T-helper 22 cell (primary cell): ENCODE measurements around the gene EPHB6.

ENCODE experiments used
- DNase-seq: peaks from one replicate; pipeline ENCODE4 v3.0.0-alpha.2; 2020; ENCODE audit warnings: low read depth

The EPHB6 gene

GRCh38 chr7:142898377-142899170 is 43.7 kb downstream of the EPHB6 start:
- DNase-seq = no peak

- no peak for DNase-seq
Measured at GRCh38 chr7:142899661-142900060, 44.8 kb downstream of the EPHB6 start.

GRCh38 chr7:142901426-142902259 is 46.8 kb downstream of the EPHB6 start:
- no peak for DNase-seq

GRCh38 chr7:142904128-142904527 is 49.3 kb downstream of the EPHB6 start:
- no peak for DNase-seq

- no peak for DNase-seq
Measured at GRCh38 chr7:142905759-142906158, 50.9 kb downstream of the EPHB6 start.

GRCh38 chr7:142906643-142907042 is 51.8 kb downstream of the EPHB6 start:
- no peak for DNase-seq

- DNase-seq = no peak
Measured at GRCh38 chr7:142908290-142908689, 53.4 kb downstream of the EPHB6 start.

DNA sequence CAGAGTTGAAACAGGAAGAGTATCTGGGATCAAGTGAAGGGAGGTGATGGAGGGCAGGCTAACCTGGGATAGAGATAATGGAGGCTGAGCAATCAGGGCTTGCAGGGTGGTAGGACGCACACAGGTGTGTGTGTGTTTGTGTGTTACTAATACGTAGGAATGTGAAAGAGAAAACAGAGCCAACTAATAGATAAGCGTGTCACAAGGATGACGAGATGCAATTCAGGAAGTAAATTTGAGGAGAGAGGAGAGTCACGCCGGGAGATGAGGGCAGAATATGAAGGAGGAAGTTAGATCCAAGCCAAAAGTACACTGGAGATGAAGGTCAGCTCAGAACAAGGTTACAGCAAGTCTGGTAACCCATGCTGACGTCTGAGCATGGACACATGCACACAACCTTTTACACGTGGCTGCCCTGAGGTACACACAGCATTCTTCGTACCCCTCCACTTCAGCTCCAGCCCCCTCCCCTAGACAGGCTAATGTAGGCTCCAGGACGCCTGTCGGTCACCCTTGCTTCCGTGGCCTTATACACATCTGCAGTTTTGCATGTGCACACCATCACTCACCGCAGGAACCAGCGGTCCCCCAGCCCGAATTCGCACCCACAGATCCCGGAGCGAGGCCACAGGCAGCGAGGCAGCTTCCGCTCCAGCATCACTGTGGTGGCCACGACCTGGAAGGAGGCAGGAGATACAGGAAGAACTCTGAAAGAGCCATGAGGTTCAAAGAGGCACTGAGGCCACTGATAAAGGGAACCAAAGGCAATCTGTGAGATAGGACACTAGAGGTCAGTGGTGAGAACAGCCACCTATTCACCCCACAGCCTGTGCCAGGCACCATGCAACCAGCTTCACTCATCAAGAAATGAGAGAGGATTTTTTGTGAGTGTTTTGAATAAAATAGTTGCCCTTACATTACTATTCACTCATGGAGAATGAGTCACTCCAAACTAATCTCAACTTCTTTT is 54.3 kb downstream of the EPHB6 start:
- no peak for DNase-seq

GRCh38 chr7:142910031-142910433 is 55.2 kb downstream of the EPHB6 start:
- no peak for DNase-seq

GRCh38 chr7:142910481-142910880 is 55.6 kb downstream of the EPHB6 start:
- DNase-seq = no peak

GRCh38 chr7:142913051-142913450 is 58.2 kb downstream of the EPHB6 start:
- no peak for DNase-seq

DNA sequence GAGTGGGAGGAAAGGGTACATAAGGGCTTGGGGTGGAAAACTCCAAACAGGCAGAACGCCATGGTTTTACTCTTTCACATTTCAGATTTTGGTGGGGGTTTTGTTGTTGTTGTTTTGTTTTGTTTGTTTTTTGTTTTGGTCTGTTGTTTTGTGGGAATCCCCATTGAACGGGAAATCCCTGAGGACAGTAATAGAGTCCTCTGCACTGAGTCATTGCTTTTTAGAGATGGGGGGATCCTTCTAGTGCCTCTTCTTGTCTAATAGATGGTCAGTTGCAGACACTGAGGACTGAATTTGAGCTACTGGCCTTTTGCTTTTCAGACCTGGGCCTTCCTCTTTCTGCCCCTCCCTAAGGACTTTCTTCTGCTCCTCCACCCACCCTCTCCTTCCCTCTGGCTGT is 58.7 kb downstream of the EPHB6 start:
- DNase-seq = no peak

GRCh38 chr7:142914121-142914520 is 59.2 kb downstream of the EPHB6 start:
- no peak for DNase-seq

DNA sequence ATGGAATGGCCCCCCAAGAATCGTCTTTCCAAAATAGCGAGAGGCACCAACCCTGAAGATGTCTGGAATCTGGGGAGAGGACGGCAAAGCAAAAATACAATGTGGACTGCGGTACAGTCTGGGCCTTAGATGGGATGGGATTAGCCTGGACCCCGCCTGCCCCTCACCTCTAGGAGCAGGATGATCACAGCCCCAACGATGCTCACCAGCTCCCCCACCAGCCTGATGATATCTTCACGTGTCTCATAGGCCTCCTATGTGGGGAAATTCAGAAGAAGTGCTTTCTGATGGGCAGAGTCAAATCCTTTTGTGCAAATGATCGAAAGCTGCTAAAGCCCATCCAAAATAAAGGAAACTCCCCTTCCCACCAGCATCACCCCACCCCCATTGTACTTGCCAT is 60.4 kb downstream of the EPHB6 start:
- DNase-seq = no peak

- DNase-seq = no peak
Measured at GRCh38 chr7:142916508-142916907, 61.6 kb downstream of the EPHB6 start.

GRCh38 chr7:142917447-142917846 is 62.6 kb downstream of the EPHB6 start:
- no peak for DNase-seq

- DNase-seq = no peak
Measured at GRCh38 chr7:142918901-142919300, 64.0 kb downstream of the EPHB6 start.

GRCh38 chr7:142919656-142920055 is 64.8 kb downstream of the EPHB6 start:
- no peak for DNase-seq
